ENCODE results near the gene CRTC1.

DNA sequence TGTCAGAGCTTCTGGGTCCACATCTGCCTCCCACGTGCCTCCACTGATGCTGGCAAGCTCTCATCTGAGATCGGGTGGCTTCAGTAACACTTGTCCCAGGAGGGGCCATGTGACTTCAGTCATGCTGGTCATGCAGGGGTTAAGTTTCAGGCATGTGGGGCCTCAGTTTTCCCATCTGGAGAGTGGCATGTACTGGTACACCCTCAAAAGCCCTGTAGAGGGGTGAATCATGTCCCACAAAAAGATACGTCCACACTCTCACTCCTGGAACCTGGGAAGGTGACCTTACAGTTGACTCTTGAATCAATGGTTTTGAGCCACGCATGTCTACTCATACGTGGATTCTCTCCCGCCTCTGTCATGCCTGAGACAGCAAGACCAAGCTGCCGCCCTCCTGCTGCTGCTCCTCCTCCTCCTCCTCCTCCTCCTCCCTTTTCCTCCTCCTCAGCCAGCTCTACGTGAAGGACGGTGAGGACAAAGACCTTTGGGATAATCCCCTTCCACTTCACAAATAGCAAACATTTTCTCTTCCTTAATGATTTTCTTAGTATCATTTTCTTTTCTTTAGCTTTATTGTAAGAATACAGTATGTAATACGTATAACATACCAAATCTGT lies 54.0 kb downstream of the CRTC1 start:
- TF ChIP-seq, protein P1, sequence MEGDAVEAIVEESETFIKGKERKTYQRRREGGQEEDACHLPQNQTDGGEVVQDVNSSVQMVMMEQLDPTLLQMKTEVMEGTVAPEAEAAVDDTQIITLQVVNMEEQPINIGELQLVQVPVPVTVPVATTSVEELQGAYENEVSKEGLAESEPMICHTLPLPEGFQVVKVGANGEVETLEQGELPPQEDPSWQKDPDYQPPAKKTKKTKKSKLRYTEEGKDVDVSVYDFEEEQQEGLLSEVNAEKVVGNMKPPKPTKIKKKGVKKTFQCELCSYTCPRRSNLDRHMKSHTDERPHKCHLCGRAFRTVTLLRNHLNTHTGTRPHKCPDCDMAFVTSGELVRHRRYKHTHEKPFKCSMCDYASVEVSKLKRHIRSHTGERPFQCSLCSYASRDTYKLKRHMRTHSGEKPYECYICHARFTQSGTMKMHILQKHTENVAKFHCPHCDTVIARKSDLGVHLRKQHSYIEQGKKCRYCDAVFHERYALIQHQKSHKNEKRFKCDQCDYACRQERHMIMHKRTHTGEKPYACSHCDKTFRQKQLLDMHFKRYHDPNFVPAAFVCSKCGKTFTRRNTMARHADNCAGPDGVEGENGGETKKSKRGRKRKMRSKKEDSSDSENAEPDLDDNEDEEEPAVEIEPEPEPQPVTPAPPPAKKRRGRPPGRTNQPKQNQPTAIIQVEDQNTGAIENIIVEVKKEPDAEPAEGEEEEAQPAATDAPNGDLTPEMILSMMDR (IDR thresholded peaks at IDR 0.05; ENCODE audit: low read length): no peak
- no peak for TF ChIP-seq EZH2 (optimal IDR thresholded peaks at IDR 0.05; ENCODE audit: low read depth, low read length)

Measured in MM.1S (cell line).